Parathyroid adenoma (tissue), 2 donors: Measurements from ENCODE around the gene SYDE2.

Experiments used
- H2AFZ ChIP-seq: fragments of 300-600 bp; sonication (generic); one replicate; pipeline ENCODE4 v1.7.0; 2017; ENCODE audit warnings: antibody characterized with exemption, mild to moderate bottlenecking
- H3K27ac ChIP-seq: fragments of 300-600 bp; sonication (generic); one replicate; pipeline ENCODE4 v1.7.0; 2017
- H3K27me3 ChIP-seq: fragments of 300-600 bp; sonication (generic); one replicate; pipeline ENCODE4 v1.7.0; 2017; ENCODE audit warnings: low read length; ENCODE audit not compliant: control insufficient read depth, insufficient read depth
- H3K36me3 ChIP-seq: fragments of 300-600 bp; sonication (generic); one replicate; pipeline ENCODE4 v1.7.0; 2017; ENCODE audit warnings: low read length; ENCODE audit not compliant: control insufficient read depth, insufficient read depth
- H3K4me1 ChIP-seq: fragments of 300-600 bp; sonication (generic); one replicate; pipeline ENCODE4 v1.7.0; 2017; ENCODE audit warnings: control low read depth
- H3K4me2 ChIP-seq: fragments of 300-600 bp; sonication (generic); one replicate; pipeline ENCODE4 v1.7.0; 2017; ENCODE audit warnings: low read length
- H3K4me3 ChIP-seq: fragments of 300-600 bp; sonication (generic); one replicate; pipeline ENCODE4 v1.7.0; 2017; ENCODE audit warnings: low read depth, low read length
- H3K79me2 ChIP-seq: fragments of 300-600 bp; sonication (generic); one replicate; pipeline ENCODE4 v1.7.0; 2017; ENCODE audit warnings: control low read depth
- H3K9ac ChIP-seq: fragments of 300-600 bp; sonication (generic); one replicate; pipeline ENCODE4 v1.7.0; 2017; ENCODE audit warnings: mild to moderate bottlenecking
- H3K9me3 ChIP-seq: fragments of 300-600 bp; sonication (generic); one replicate; pipeline ENCODE4 v1.7.0; 2017; ENCODE audit warnings: low read length; ENCODE audit not compliant: control insufficient read depth
- CTCF ChIP-seq: fragments of 300-600 bp; sonication (generic); IDR thresholded peaks from one replicate; pipeline ENCODE4 v1.7.0; 2017; ENCODE audit warnings: antibody characterized with exemption, mild to moderate bottlenecking
- donor health status: primary hyperparathyroidism.

SYDE2 gene

DNA sequence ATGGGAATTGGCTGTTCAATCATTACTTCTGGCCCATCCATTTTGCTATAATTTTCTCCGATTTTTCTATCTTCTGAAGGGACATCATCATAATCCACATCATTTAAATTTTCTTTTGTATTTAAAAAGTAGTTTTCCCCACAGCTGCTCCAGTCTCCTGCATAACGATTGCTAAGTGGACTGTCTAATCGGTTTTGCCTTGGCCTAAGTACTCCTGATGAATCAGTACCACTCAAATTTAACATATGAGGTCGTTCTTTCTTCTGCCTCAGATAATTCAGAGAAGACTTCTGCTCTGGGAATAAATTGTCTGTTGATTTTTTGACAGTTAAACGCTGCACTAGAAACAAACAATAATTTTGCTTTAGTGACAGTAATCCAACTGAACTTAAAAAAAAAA is 41.9 kb downstream of the SYDE2 start:
- Histone ChIP-seq H3K4me2 (no peak overlapping the region), H3K27ac (no peak overlapping the region), H3K27me3 (no peaks in the 10 kb centered on the region), H3K79me2 (no peaks in the 10 kb centered on the region), H3K4me3 (no peak overlapping the region), H3K9ac (no peak overlapping the region), H3K36me3 (no peaks in the 10 kb centered on the region), H3K9me3 (no peaks in the 10 kb centered on the region), H2AFZ (no peak overlapping the region), H3K4me1 (no peaks in the 10 kb centered on the region)
- no peak for TF ChIP-seq CTCF

GRCh38 chr1:85157436-85157835 is 43.4 kb downstream of the SYDE2 start:
- no peak for TF ChIP-seq CTCF
- H3K79me2 ChIP-seq = no peaks in the 10 kb centered on the region
- H3K9me3 ChIP-seq = no peaks in the 10 kb centered on the region
- H3K4me2 ChIP-seq = no peak overlapping the region
- peaks cover 3% of the 10 kb centered on the region for H3K4me1 ChIP-seq
- no peak overlapping the region for H3K27ac ChIP-seq
- H3K36me3 ChIP-seq = no peaks in the 10 kb centered on the region
- no peak overlapping the region for H3K9ac ChIP-seq
- no peaks in the 10 kb centered on the region for H3K27me3 ChIP-seq
- no peak overlapping the region for H3K4me3 ChIP-seq
- H2AFZ ChIP-seq = no peak overlapping the region

- no peak for TF ChIP-seq CTCF
- no peaks in the 10 kb centered on the region for H3K27me3 ChIP-seq
- peaks cover 3% of the 10 kb centered on the region for H3K4me1 ChIP-seq
These were observed 47.5 kb downstream of the SYDE2 start for GRCh38 chr1:85153149-85153891.

GRCh38 chr1:85151446-85151845 is 49.4 kb downstream of the SYDE2 start:
- H3K4me1 ChIP-seq = peaks cover 3% of the 10 kb centered on the region
- H3K79me2 ChIP-seq = no peaks in the 10 kb centered on the region
- H3K9ac ChIP-seq = no peak overlapping the region
- H3K36me3 ChIP-seq = no peaks in the 10 kb centered on the region
- H3K9me3 ChIP-seq = no peaks in the 10 kb centered on the region
- no peak overlapping the region for H3K27ac ChIP-seq
- H3K27me3 ChIP-seq = no peaks in the 10 kb centered on the region
- TF ChIP-seq CTCF = no peak
- no peak overlapping the region for H2AFZ ChIP-seq
- H3K4me2 ChIP-seq = no peak overlapping the region
- no peak overlapping the region for H3K4me3 ChIP-seq

More at GRCh38 chr1:85153149-85153891, 47.5 kb downstream of the SYDE2 start:
- no peaks in the 10 kb centered on the region for H3K36me3 ChIP-seq
- H3K79me2 ChIP-seq = no peaks in the 10 kb centered on the region
- no peak overlapping the region for H3K4me3 ChIP-seq
- no peak overlapping the region for H2AFZ ChIP-seq
- no peaks in the 10 kb centered on the region for H3K9me3 ChIP-seq
- H3K27ac ChIP-seq = no peak overlapping the region
- no peak overlapping the region for H3K4me2 ChIP-seq
- no peak overlapping the region for H3K9ac ChIP-seq

- Histone ChIP-seq H3K4me3 (no peak overlapping the region), H3K9ac (no peak overlapping the region), H3K4me1 (peaks cover 3% of the 10 kb centered on the region), H3K4me2 (no peak overlapping the region), H2AFZ (no peak overlapping the region), H3K9me3 (no peaks in the 10 kb centered on the region), H3K36me3 (no peaks in the 10 kb centered on the region), H3K27me3 (no peaks in the 10 kb centered on the region), H3K27ac (no peak overlapping the region), H3K79me2 (no peaks in the 10 kb centered on the region)
- TF ChIP-seq CTCF = no peak
These were observed 51.0 kb downstream of the SYDE2 start for GRCh38 chr1:85149805-85150204.
